Astrocyte (in vitro differentiated cells and primary cell): ENCODE data around the gene BEND6. TPM values are rescaled to one million over a fixed set of nuclear protein-coding genes. Genes with fewer than 3 reads are reported as not detected.

Source experiments
- DNase-seq: peaks from one replicate; pipeline ENCODE4 v3.0.0-alpha.2; 2010; ENCODE audit warnings: low read depth
- FAIRE-seq: peaks from 2 replicates; lab custom pipeline; 2011; peaks lifted over from hg19 to GRCh38; lab: Jason Lieb, UNC
- H2AFZ ChIP-seq: 2 replicates; pipeline ENCODE4 v1.6.0; 2012; ENCODE audit warnings: low read depth, low read length, inconsistent platforms
- H3K27ac ChIP-seq: 2 replicates; pipeline ENCODE4 v1.5.1; 2011; ENCODE audit warnings: low read depth, low read length, inconsistent platforms
- H3K27me3 ChIP-seq: 2 replicates; pipeline ENCODE4 v1.6.0; 2011; ENCODE audit warnings: low read length, inconsistent platforms; ENCODE audit not compliant: insufficient read depth
- H3K36me3 ChIP-seq: 2 replicates; pipeline ENCODE4 v1.5.1; 2011; ENCODE audit warnings: low read length, inconsistent platforms; ENCODE audit not compliant: insufficient read depth
- H3K4me1 ChIP-seq: 2 replicates; pipeline ENCODE4 v1.5.1; 2011; ENCODE audit warnings: low read length, inconsistent platforms; ENCODE audit not compliant: insufficient read depth
- H3K4me2 ChIP-seq: 2 replicates; pipeline ENCODE4 v1.6.0; 2012; ENCODE audit warnings: low read length, inconsistent platforms
- H3K4me3 ChIP-seq: 2 replicates; pipeline ENCODE4 v1.5.1; 2011; ENCODE audit warnings: low read depth, mild to moderate bottlenecking, low read length, inconsistent platforms; ENCODE audit not compliant: insufficient read depth
- H3K79me2 ChIP-seq: 2 replicates; pipeline ENCODE4 v1.6.0; 2012; ENCODE audit warnings: mild to moderate bottlenecking, low read length, inconsistent platforms; ENCODE audit not compliant: insufficient read depth
- H3K9ac ChIP-seq: 2 replicates; pipeline ENCODE4 v1.6.0; 2012; ENCODE audit warnings: mild to moderate bottlenecking, low read length, inconsistent platforms
- H3K9me3 ChIP-seq: 2 replicates; pipeline ENCODE4 v1.5.1; 2012; ENCODE audit warnings: low read depth, mild to moderate bottlenecking, low read length, inconsistent platforms; ENCODE audit not compliant: insufficient read depth
- H4K20me1 ChIP-seq: 2 replicates; pipeline ENCODE4 v1.6.0; 2012; ENCODE audit warnings: low read length, inconsistent platforms; ENCODE audit not compliant: insufficient read depth
- H3K27ac Mint-ChIP-seq: one replicate; pipeline ENCODE4 v1.8.0; 2021; ENCODE audit warnings: mild to moderate bottlenecking, mixed read lengths; ENCODE audit not compliant: unreplicated experiment
- H3K27me3 Mint-ChIP-seq: one replicate; pipeline ENCODE4 v1.8.0; 2021; ENCODE audit warnings: low read depth, mixed read lengths; ENCODE audit not compliant: unreplicated experiment
- H3K36me3 Mint-ChIP-seq: one replicate; pipeline ENCODE4 v1.8.0; 2021; ENCODE audit warnings: low read depth, mixed read lengths; ENCODE audit not compliant: unreplicated experiment
- H3K4me1 Mint-ChIP-seq: one replicate; pipeline ENCODE4 v1.8.0; 2021; ENCODE audit warnings: low read depth, mixed read lengths; ENCODE audit not compliant: unreplicated experiment
- H3K4me3 Mint-ChIP-seq: one replicate; pipeline ENCODE4 v1.8.0; 2021; ENCODE audit warnings: mild to moderate bottlenecking, moderate library complexity, mixed read lengths; ENCODE audit not compliant: unreplicated experiment
- H3K9me3 Mint-ChIP-seq: one replicate; pipeline ENCODE4 v1.8.0; 2021; ENCODE audit warnings: mild to moderate bottlenecking, mixed read lengths; ENCODE audit not compliant: unreplicated experiment
- CTCF ChIP-seq: IDR thresholded peaks from 2 replicates; pipeline ENCODE4 v1.5.1; 2011; ENCODE audit warnings: low read depth, mild to moderate bottlenecking, inconsistent platforms, low read length, moderate library complexity; ENCODE audit not compliant: insufficient read depth
- EZH2 ChIP-seq: IDR thresholded peaks from 2 replicates; pipeline ENCODE4 v1.6.1; 2012; ENCODE audit warnings: mild to moderate bottlenecking, low read length, inconsistent platforms; ENCODE audit not compliant: insufficient read depth
- total RNA-seq: library from RNA; stranded (reverse); gene quantifications from 2 replicates; pipeline ENCODE4 v1.2.1, GENCODE V29; 2021

BEND6 gene
- total RNA-seq, 1 donor from 2014 or later: 8.3 TPM

DNA sequence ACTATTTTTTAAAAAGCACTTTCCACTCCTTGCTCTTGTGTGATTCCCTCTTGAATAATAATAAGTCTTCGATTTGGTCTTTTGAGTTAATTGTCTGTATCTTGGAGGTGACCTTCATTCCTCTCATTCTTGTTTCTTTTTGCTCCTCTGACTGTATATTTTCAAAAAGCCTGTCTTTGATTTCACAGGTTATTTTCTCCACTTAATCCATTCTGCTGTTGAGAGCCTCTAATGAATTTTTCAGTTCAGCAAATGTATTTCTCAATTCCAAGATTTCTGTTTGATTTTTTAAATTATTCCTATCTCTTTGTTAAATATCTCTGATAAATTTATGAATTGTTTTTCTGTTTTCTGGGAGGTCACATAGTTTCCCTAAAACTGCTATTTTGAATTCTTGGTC is 69.9 kb downstream of the BEND6 start:
- Mint-ChIP-seq H3K4me3 (no peak overlapping the region), H3K27me3 (no peaks in the 10 kb centered on the region), H3K4me1 (no peaks in the 10 kb centered on the region), H3K9me3 (peaks cover 13% of the 10 kb centered on the region), H3K27ac (no peak overlapping the region), H3K36me3 (no peaks in the 10 kb centered on the region)
- Histone ChIP-seq H3K4me3 (no peak overlapping the region), H3K9ac (no peak overlapping the region), H3K79me2 (no peaks in the 10 kb centered on the region), H3K27me3 (no peaks in the 10 kb centered on the region), H4K20me1 (no peaks in the 10 kb centered on the region), H3K36me3 (no peaks in the 10 kb centered on the region), H3K4me1 (no peaks in the 10 kb centered on the region), H3K9me3 (peaks cover 6% of the 10 kb centered on the region), H3K4me2 (no peak overlapping the region), H3K27ac (no peak overlapping the region), H2AFZ (no peak overlapping the region)
- FAIRE-seq: no peak
- DNase-seq: no peak
- TF ChIP-seq EZH2 (no peak), CTCF (no peak)

- Histone ChIP-seq H2AFZ (no peak overlapping the region), H3K9me3 (peaks cover 6% of the 10 kb centered on the region), H3K27me3 (no peaks in the 10 kb centered on the region), H3K36me3 (no peaks in the 10 kb centered on the region), H3K4me3 (no peak overlapping the region), H3K27ac (no peak overlapping the region), H4K20me1 (no peaks in the 10 kb centered on the region), H3K4me2 (no peak overlapping the region), H3K79me2 (no peaks in the 10 kb centered on the region), H3K9ac (no peak overlapping the region), H3K4me1 (no peaks in the 10 kb centered on the region)
- FAIRE-seq: no peak
- no peak for DNase-seq
- Mint-ChIP-seq H3K4me1 (no peaks in the 10 kb centered on the region), H3K27me3 (no peaks in the 10 kb centered on the region), H3K4me3 (no peak overlapping the region), H3K27ac (no peak overlapping the region), H3K36me3 (no peaks in the 10 kb centered on the region), H3K9me3 (peaks cover 13% of the 10 kb centered on the region)
- TF ChIP-seq EZH2: no peak
- no peak for TF ChIP-seq CTCF
These were observed 71.1 kb downstream of the BEND6 start for GRCh38 chr6:57026001-57026400.

GRCh38 chr6:57027301-57027700 is 72.4 kb downstream of the BEND6 start:
- H3K9ac ChIP-seq: no peak overlapping the region
- H3K9me3 Mint-ChIP-seq: peaks cover 13% of the 10 kb centered on the region
- H3K4me1 ChIP-seq: no peaks in the 10 kb centered on the region
- H3K4me2 ChIP-seq: no peak overlapping the region
- no peaks in the 10 kb centered on the region for H3K79me2 ChIP-seq
- H3K27ac ChIP-seq: no peak overlapping the region
- DNase-seq (no peak), FAIRE-seq (no peak)
- TF ChIP-seq CTCF (no peak), EZH2 (no peak)
- no peaks in the 10 kb centered on the region for H3K36me3 Mint-ChIP-seq
- no peak overlapping the region for H3K4me3 Mint-ChIP-seq
- no peaks in the 10 kb centered on the region for H3K27me3 Mint-ChIP-seq
- no peaks in the 10 kb centered on the region for H4K20me1 ChIP-seq
- no peak overlapping the region for H2AFZ ChIP-seq
- H3K4me3 ChIP-seq: no peak overlapping the region
- no peaks in the 10 kb centered on the region for H3K36me3 ChIP-seq
- no peaks in the 10 kb centered on the region for H3K4me1 Mint-ChIP-seq
- no peaks in the 10 kb centered on the region for H3K27me3 ChIP-seq
- H3K9me3 ChIP-seq: peaks cover 6% of the 10 kb centered on the region
- H3K27ac Mint-ChIP-seq: no peak overlapping the region
